HS-5 (cell line): ENCODE results near the gene SYP.

ENCODE experiments used
- DNase-seq: peaks from one replicate; pipeline ENCODE4 v3.0.0-alpha.2; 2012; ENCODE audit warnings: low read depth

SYP gene

DNA sequence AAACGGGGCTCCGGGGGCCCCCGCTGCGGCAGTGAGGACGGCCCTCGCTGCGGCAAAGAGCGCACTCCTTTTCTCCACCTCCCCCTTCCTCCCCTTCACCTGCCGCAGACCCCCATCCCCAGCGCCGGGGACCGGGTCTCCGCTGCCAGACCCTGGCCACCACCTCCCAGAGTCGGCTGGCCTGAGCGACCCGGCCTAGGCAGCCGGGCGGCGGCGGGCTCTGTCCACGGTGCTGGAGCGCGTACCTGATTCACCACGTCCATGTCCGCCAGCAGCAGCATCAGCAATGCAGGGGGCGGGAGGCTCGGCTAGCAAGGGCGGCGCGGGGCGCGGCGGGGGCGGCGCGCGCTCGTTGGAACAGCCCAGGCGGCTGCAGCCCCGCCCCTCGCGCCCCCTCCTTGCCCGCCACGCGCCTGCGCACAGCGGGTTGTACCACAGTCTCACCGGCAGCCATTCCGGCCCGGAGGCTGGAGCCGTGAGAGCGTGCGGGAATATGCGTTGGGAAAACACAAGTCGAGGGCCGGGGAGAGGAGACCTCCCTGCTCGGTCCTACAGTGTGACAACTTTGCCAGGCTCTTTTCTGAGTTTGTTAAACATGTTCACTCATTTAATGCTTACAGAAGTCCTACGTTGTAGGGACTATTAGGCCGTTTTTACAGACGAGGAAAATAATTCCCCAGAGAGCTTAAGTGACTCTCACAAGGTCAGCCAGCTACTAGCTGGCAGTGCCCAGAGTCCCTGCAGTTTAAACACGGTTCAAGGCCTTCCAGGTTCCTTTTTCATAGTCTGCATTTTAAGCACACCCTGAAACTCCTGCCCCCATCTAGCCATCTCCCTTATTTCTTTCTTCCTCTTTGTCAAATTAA, at the start of gene SYP:
Gene SYP, minus strand, starts transcription at position 288 of the 866 bp plus-strand sequence. Its CDS starts 7 bp downstream, at position 281.
- DNase-seq: peak; percentile 33

- DNase-seq: no peak
Observed at GRCh38 chrX:49249616-49250015, 49.6 kb upstream of the SYP start.

DNA sequence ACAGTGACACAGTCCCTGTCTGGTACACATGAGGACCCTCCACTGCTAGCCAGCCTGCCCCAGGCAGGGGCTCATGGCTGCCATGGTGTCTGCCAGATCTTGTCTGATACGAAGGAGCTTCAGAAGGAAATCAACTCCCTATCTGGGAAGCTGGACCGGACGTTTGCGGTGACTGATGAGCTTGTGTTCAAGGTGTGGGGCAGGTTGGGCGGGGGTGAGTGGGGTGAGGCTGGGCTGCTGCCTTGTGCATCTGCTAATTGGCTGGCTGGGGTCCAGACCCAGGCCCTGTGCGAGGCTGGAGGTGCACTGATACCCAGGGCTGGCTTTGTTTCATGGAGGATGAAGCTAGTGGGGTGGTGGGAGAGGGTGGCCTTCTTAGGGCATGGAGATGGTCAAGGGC, 49.1 kb upstream of the SYP start:
- no peak for DNase-seq

GRCh38 chrX:49247916-49248811, 48.2 kb upstream of the SYP start:
- DNase-seq: no peak

DNA sequence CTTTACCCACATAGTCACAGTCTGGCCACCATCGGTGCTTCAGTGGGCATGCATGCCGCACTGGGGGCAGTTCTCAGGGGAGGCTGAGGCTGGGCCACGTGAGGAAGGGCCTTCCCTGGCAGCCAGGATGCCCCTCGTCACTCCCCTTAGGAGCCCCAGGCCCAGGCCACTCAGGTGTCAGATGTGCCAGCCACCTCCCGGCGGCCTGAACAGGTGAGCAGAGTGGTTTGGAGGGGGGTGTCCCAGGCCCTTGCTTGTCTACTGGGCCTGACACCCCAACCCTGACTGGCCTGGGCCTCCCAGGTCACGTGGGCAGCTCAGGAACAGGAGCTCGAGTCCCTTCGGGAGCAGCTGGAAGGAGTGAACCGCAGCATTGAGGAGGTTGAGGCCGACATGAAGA, 47.4 kb upstream of the SYP start:
- DNase-seq: no peak

DNA sequence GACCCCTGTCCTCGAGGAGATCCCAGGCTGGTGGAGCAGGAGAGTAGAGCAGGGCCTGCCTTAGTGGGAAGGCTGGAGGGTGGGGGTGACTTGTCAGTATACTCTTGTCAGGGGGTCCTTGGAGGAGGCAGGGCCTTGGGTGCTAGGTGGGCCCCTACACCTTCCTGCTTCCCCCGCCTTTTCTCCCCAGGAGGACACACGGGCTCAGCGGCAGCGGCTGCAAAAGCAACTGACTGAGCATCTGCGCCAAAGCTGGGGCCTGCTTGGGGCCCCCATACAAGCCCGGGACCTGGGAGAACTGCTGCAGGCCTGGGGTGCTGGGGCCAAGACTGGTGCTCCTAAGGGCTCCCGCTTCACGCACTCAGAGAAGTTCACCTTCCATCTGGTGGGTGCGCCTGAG, 46.5 kb upstream of the SYP start:
- no peak for DNase-seq

GRCh38 chrX:49244207-49244606, 44.2 kb upstream of the SYP start:
- no peak for DNase-seq

DNA sequence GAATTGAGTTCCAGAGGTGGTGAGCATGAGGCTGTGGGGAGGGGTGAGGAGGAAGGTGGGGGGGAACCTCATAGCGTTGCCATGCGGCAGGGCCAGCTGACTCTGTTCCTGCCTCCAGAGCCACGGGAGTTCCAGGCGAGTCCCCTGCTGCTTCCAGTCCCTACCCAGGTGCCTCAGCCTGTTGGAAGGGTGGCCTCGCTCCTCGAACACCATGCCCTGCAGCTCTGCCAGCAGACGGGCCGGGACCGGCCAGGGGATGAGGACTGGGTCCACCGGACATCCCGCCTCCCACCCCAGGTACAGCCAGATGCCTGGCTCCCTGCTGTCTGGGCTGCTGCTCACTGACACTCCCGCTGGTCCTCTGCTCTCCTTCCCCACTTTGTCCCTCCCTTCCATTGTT, 43.2 kb upstream of the SYP start:
- DNase-seq: no peak

DNA sequence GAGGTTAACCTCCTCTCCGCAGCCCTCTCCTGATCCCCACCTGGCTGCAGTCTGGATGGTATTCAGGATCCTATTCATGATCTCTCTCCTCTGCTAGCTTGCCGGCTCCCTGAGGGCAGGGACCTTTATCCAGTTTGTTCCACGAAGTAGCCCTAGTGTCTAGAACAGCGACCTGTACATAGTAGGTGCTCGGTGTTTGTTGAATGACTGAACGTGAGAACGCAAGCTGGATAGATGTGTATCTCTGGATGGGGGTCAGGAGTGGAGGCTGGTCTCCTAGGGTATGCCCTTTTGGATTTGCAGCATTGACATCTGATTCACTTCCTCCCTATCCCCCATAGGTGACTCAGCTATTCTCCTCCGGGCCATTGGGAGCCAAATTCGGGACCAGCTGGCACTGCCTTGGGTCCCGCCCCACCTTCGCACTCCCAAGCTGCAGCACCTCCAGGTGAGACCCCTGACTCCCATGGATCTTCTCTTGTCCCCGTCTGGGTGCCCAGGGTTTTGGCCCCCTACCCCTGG, 42.6 kb upstream of the SYP start:
- DNase-seq: no peak

GRCh38 chrX:49238735-49239134, 38.7 kb upstream of the SYP start:
- no peak for DNase-seq

- DNase-seq: no peak
Observed at GRCh38 chrX:49237060-49237459, 37.1 kb upstream of the SYP start.

DNA sequence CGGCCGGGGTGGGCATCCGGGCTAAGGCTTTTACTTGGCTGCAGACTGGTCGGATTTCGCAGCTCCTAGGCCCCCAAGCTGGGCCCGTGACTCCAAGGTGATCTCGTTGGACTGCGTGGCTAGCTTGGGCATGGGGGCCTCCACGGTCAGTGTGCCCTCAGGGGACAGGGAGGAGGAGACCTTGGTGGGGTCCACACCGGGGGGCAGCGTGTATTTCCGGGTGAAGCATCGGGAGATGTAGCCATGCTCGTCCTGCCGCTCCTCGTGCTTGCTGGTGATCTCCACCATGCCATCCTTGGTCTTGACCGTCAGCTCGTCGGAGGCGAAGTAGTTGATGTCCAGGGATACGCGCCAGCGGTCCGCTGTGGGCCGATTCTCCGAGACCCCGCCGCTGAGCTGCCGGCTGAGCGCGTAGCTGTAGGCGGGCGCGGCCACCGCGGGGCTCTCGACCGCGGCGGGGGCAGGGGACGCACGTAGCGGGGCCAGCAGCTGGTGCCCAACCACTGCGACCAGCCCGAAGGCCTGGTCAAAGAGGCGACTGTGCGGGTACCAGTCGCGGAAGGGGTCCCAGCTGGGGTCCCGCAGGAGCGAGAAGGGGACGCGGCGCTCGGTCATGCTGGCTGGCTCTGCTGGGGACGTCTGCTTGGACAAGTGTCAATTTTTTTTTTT, 34.0 kb upstream of the SYP start:
- no peak for DNase-seq

- DNase-seq: no peak
Observed at GRCh38 chrX:49233176-49233575, 33.2 kb upstream of the SYP start, which contains the start of gene CACNA1F. Gene CACNA1F, minus strand, starts transcription at chrX:49233340. Its CDS starts 31 bp downstream, at chrX:49233309.

DNA sequence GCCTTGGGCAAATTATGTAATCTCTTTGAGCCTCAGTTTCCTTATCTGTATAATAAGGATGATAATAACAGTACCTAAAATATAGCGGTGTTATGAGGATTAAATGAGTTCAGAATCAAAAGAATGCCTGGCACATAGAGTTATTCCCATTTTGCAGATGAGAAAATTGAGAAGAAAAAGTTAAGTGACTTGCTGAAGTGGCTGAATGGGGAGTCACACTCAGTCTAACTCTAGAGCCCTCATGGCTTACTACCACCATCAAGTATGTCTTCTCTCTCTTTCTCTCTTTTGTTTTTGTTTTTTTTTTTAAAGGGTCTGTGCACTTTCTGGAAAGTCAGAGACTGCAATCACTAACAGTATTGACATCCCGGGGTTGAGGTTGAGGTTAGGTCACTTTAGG, 32.5 kb upstream of the SYP start:
- DNase-seq: no peak

GRCh38 chrX:49231333-49232000, 31.5 kb upstream of the SYP start:
- DNase-seq: no peak

- DNase-seq: no peak
Observed at GRCh38 chrX:49230500-49231232, 30.7 kb upstream of the SYP start.

- DNase-seq: no peak
Observed at GRCh38 chrX:49228185-49228584, 28.2 kb upstream of the SYP start.

DNA sequence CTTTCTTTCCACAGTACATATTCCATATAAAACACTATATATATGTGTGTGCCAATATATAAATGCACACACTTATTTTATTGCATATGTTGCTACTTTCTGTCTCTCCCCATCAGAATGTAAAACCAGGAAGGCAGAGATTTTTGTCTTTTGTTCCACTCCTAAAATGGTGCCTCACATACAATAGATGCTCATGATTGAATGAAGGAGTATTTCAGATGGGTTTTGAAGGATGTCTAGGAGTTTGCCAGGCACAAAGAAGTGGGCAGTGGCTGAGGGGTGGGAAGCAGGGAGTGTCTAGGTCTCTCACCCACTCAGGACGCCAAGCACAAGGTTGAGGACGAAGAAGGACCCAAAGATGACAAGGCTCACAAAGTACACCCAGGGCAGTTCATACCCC, 27.7 kb upstream of the SYP start:
- DNase-seq: no peak

GRCh38 chrX:49226946-49227345, 27.0 kb upstream of the SYP start:
- DNase-seq: no peak

- DNase-seq: no peak
Observed at GRCh38 chrX:49225858-49226257, 25.9 kb upstream of the SYP start.

- no peak for DNase-seq
Observed at GRCh38 chrX:49221868-49222267, 21.9 kb upstream of the SYP start.
